NB4 (cell line): Measurements from ENCODE around the gene KMT2C.
A peak's percentile ranks its signal among the peaks of the same experiment; 100 is the strongest.
"Not testable (repeated sequence)": the region's sequence is repeated elsewhere in the genome, so short reads cannot be mapped to it uniquely, and the experiment has no call there.

Experiments used
- DNase-seq: peaks from one replicate; pipeline ENCODE4 v3.0.0; 2010; ENCODE audit warnings: low read depth
- H3K4me3 ChIP-seq: one replicate; pipeline ENCODE4 v1.5.1; 2011; ENCODE audit warnings: mild to moderate bottlenecking, low read depth, low read length, moderate library complexity
- MYC ChIP-seq: IDR thresholded peaks from 2 replicates; pipeline ENCODE4 v1.6.1; 2011; ENCODE audit warnings: low read depth, low read length
- POLR2A ChIP-seq: IDR thresholded peaks from 2 replicates; pipeline ENCODE4 v1.6.1; 2011; ENCODE audit warnings: mild to moderate bottlenecking; ENCODE audit not compliant: insufficient read length; ENCODE audit errors: extremely low read depth
- TF ChIP-seq, protein P1 (sequence below): IDR thresholded peaks from 2 replicates; pipeline ENCODE4 v1.6.1; 2011; ENCODE audit warnings: low read depth, low read length
- TF ChIP-seq, protein P2 (sequence below): IDR thresholded peaks from one replicate; pipeline ENCODE4 v1.5.1; 2012; ENCODE audit warnings: low read depth, low read length

The KMT2C gene

GRCh38 chr7:152476551-152476950 lies 40.7 kb upstream of the KMT2C start:
- no peak for DNase-seq
- no peak overlapping the region for H3K4me3 ChIP-seq
- TF ChIP-seq MYC: no peak
- TF ChIP-seq, protein P1, sequence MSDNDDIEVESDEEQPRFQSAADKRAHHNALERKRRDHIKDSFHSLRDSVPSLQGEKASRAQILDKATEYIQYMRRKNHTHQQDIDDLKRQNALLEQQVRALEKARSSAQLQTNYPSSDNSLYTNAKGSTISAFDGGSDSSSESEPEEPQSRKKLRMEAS: no peak
- TF ChIP-seq POLR2A: no peak
- TF ChIP-seq, protein P2, sequence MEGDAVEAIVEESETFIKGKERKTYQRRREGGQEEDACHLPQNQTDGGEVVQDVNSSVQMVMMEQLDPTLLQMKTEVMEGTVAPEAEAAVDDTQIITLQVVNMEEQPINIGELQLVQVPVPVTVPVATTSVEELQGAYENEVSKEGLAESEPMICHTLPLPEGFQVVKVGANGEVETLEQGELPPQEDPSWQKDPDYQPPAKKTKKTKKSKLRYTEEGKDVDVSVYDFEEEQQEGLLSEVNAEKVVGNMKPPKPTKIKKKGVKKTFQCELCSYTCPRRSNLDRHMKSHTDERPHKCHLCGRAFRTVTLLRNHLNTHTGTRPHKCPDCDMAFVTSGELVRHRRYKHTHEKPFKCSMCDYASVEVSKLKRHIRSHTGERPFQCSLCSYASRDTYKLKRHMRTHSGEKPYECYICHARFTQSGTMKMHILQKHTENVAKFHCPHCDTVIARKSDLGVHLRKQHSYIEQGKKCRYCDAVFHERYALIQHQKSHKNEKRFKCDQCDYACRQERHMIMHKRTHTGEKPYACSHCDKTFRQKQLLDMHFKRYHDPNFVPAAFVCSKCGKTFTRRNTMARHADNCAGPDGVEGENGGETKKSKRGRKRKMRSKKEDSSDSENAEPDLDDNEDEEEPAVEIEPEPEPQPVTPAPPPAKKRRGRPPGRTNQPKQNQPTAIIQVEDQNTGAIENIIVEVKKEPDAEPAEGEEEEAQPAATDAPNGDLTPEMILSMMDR: no peak

DNA sequence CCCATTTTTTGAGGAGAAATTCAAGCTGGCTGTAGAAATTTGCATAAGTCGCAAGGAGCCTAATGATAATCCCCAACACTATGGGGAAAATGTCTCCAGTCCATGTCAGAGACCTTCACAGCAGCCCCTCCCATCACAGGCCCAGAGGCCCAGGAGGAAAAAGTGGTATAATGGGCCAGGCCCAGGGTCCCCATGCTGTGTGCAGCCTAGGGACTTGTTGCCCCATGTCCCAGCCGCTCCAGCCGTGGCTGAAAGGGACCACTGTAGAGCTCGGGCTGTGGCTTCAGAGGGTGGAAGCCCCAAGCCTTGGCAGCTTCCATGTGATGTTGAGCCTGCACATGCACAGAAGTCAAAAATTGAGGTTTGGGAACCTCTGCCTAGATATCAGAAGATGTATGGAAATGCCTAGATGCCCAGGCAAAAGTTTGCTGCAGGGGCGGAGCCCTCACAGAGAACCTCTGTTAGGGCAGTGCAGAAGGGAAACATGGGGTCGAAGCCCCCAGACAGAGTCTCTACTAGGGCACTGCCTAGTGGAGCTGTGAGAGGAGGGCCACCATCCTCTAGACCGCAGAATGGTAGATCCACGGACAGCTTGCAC lies 35.3 kb upstream of the KMT2C start:
- not testable (repeated sequence) for DNase-seq, H3K4me3 ChIP-seq

DNA sequence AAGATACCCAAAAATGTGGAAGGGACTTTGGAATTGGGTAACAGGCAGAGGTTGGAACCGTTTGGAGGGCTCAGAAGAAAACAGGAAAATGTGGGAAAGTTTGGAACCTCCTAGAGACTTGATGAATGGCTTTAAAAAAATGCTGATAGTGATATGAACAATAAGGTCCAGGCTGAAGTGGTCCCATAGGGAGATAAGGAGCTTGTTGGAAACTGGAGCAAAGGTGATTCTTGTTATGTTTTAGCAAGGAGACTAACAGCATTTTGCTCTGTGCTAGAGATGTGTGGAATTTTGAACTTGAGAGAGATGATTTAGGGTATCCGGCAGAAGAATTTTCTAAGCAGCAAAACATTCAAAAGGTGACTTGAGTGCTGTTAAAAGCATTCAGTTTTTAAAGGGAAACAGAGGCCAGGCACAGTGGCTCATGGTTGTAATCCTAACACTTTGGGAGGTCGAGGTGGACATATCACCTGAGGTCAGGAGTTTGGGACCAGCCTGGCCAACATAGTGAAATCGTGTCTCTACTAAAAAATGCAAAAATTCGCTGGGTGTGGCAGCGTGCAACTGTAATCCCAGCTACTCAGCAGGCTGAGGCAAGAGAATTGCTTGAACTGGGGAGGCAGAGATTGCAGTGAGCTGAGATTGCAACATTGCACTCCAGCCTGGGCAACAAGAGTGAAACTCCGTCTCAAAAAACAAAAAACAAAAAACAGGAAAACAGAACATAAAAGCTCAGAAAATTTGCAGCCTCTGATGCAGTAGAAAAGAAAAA lies 34.6 kb upstream of the KMT2C start:
- DNase-seq, H3K4me3 ChIP-seq: not testable (repeated sequence)

DNA sequence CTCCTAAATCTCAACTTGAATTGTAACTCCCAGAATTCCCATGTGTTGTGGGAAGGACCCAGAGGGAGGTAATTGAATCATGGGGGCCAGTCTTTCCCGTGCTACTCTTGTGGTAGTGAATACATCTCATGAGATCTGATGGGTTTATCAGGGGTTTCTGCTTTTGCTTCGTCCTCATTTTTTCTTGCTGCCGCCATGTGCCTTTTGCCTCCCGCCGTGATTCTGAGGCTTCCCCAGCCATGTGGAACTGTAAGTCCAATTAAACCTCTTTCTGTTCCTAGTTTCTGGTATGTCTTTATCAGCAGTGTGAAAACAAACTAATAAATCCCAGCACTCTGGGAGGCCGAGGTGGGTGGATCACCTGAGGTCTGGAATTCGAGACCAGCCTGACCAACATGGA lies 33.8 kb upstream of the KMT2C start:
- H3K4me3 ChIP-seq, DNase-seq: not testable (repeated sequence)

DNA sequence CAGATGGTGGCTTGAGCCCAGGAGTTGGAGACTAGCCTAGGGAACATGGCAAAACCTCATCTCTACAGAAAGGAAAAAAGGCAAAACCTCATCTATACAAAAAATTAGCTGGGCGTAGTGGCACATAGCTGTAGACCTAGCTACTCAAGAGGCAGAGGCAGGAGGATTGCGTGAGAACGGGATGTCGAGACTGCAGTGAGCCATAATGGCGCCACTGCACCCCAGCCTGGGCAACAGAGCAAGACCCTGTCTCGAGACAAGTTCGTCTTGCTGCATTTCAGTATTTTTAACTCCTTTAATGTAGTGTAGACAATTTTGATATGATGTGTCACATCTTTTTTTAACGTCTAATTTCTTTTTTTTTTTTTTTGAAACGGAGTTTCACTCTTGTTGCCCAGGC lies 31.4 kb upstream of the KMT2C start:
- no peak overlapping the region for H3K4me3 ChIP-seq
- TF ChIP-seq, protein P1: no peak
- TF ChIP-seq, protein P2: no peak
- no peak for TF ChIP-seq POLR2A
- TF ChIP-seq MYC: no peak
- no peak for DNase-seq

DNA sequence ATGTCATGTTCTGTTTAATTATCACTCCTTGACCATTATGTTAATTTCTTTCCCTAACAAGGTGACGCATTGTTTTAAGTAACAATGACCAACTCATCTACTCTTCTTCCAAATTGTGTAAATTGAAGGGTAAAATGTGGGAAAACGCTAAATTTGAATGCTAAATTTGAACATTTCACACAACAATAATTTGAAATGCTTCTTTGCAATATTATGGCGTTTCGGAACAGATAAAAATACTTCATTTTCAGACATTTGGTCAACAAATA lies 29.2 kb upstream of the KMT2C start:
- DNase-seq: no peak
- H3K4me3 ChIP-seq: peak overlapping the region; percentile 77
- TF ChIP-seq, protein P1: no peak
- TF ChIP-seq, protein P2: no peak
- no peak for TF ChIP-seq MYC
- no peak for TF ChIP-seq POLR2A

GRCh38 chr7:152464312-152465118 lies 28.7 kb upstream of the KMT2C start:
- H3K4me3 ChIP-seq: peak overlapping the region; percentile 77
- DNase-seq: peak; percentile 94

More at GRCh38 chr7:152464312-152465118, 28.7 kb upstream of the KMT2C start:
- peak; percentile 43 for TF ChIP-seq POLR2A
- TF ChIP-seq, protein P2: no peak
